Esophagus squamous epithelium (tissue), 5 donors: ENCODE measurements around the gene NSUN4. TPM values are rescaled to one million over a fixed set of nuclear protein-coding genes. Genes with fewer than 3 reads are reported as not detected.
A peak's percentile ranks its signal among the peaks of the same experiment; 100 is the strongest.

Experiments used
- DNase-seq: peaks from one replicate; lab custom pipeline; 2025; lab: John Stamatoyannopoulos, UW
- H3K27ac ChIP-seq, 4 donors: fragments of 200-600 bp; sonication (generic); one replicate each; pipeline ENCODE4 v1.5.1; 2016 to 2019; ENCODE audit warnings: mild to moderate bottlenecking in 1 of 4
- H3K27me3 ChIP-seq, 4 donors: fragments of 200-600 bp; sonication (generic); 1 replicate in 3 of 4; 2 replicates in 1 of 4; pipeline versions ENCODE4 v1.5.1 to v1.6.0; 2017 to 2021; ENCODE audit warnings: antibody characterized with exemption in 1 of 4
- H3K36me3 ChIP-seq, 3 donors: fragments of 200-600 bp; sonication (generic); one replicate each; pipeline ENCODE4 v1.5.1; 2016 to 2019
- H3K4me1 ChIP-seq, 3 donors: fragments of 200-600 bp; sonication (generic); one replicate each; pipeline ENCODE4 v1.5.1; 2017 to 2019
- H3K4me3 ChIP-seq, 4 donors: fragments of 200-600 bp; sonication (generic); 1 replicate in 3 of 4; 2 replicates in 1 of 4; pipeline ENCODE4 v1.5.1; 2016 to 2019; ENCODE audit warnings: mild to moderate bottlenecking in 2 of 4, moderate library complexity in 1 of 4
- H3K9me3 ChIP-seq, 3 donors: fragments of 200-600 bp; sonication (generic); one replicate each; pipeline ENCODE4 v1.5.1; 2016 to 2019
- POLR2A ChIP-seq, 4 donors: fragments of 450-650 bp; IDR thresholded peaks; one replicate each; pipeline ENCODE4 v1.6.1; 2017; ENCODE audit warnings: antibody characterized with exemption in 4 of 4, mild to moderate bottlenecking in 4 of 4, moderate library complexity in 3 of 4
- WGBS, 2 donors: methylation state at CpG; one replicate each; pipeline ENCODE4 v1.1.5; 2018; 5-methylcytosine and 5-hydroxymethylcytosine counted together
- intact Hi-C: fragments of 100-400 bp; cut with DNase I; formaldehyde crosslinking; loops from one replicate; pipeline ENCODE4 v1.15.0; 2022
- total RNA-seq, 4 donors: library from RNA; depleted of rRNA; stranded (reverse); fragments of >200 nt; gene quantifications; one replicate each; pipeline ENCODE4 v1.1.0, GENCODE V29; 2016
- TF ChIP-seq, protein P1 (sequence below), 6 experiments: fragments of 450-650 bp in 4 of 6; fragments of 200-600 bp in 2 of 6; sonication (generic) in 2 of 6; IDR thresholded peaks; one replicate each; pipeline ENCODE4 v1.5.1; 2016 to 2019; ENCODE audit warnings: antibody characterized with exemption in 6 of 6, mild to moderate bottlenecking in 4 of 6, moderate library complexity in 4 of 6
- donor health status: DM: yes; HTN: yes; CAD: no.

NSUN4 gene
- total RNA-seq, 4 donors from 2014 or later: 10.1 to 22.1 (median 16.2) TPM

DNA sequence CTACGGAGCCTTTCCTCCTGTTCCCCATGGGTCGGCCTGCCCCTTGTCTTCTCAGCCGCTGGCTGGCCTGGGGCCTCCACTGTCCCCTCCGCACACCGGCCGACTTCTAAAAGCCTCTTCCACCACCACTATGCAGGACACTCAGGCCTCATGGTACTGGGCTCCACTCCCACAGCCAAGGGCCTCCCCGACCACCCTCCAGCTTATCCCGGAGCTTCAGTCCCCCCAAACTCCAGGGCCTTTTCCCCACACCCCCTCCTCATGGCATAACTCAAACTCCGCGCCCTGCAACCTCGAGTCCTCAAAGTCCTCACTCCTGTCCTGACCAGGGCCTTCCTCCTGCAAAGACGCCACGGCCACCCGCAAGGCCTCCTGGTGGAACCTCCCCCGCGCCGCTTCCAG, 39.2 kb upstream of the NSUN4 start:
- H3K27ac ChIP-seq: peak overlapping the region; percentile 97 to 99 (median 98)
- DNase-seq: no peak
- no peaks in the 10 kb centered on the region for H3K9me3 ChIP-seq
- H3K36me3 ChIP-seq: peaks cover 8 to 20% (median 12%) of the 10 kb centered on the region in 3 donors
- H3K27me3 ChIP-seq: no peaks in the 10 kb centered on the region
- intact Hi-C loops: loop anchor here (5.0 kb wide), 1 partner anchor 41 kb away; the partner anchor contains the start of gene NSUN4
- H3K4me1 ChIP-seq: peaks cover 18 to 56% (median 33%) of the 10 kb centered on the region in 3 donors
- peak overlapping the region; percentile 78 to 97 (median 84) for H3K4me3 ChIP-seq
- no peak for TF ChIP-seq POLR2A (IDR thresholded peaks at IDR 0.05)
- TF ChIP-seq, protein P1, sequence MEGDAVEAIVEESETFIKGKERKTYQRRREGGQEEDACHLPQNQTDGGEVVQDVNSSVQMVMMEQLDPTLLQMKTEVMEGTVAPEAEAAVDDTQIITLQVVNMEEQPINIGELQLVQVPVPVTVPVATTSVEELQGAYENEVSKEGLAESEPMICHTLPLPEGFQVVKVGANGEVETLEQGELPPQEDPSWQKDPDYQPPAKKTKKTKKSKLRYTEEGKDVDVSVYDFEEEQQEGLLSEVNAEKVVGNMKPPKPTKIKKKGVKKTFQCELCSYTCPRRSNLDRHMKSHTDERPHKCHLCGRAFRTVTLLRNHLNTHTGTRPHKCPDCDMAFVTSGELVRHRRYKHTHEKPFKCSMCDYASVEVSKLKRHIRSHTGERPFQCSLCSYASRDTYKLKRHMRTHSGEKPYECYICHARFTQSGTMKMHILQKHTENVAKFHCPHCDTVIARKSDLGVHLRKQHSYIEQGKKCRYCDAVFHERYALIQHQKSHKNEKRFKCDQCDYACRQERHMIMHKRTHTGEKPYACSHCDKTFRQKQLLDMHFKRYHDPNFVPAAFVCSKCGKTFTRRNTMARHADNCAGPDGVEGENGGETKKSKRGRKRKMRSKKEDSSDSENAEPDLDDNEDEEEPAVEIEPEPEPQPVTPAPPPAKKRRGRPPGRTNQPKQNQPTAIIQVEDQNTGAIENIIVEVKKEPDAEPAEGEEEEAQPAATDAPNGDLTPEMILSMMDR (IDR thresholded peaks at IDR 0.05): no peak
- WGBS, 2 donors: 2 to 12% methylated on average over 7 to 11 of the region's 17 CpGs

DNA sequence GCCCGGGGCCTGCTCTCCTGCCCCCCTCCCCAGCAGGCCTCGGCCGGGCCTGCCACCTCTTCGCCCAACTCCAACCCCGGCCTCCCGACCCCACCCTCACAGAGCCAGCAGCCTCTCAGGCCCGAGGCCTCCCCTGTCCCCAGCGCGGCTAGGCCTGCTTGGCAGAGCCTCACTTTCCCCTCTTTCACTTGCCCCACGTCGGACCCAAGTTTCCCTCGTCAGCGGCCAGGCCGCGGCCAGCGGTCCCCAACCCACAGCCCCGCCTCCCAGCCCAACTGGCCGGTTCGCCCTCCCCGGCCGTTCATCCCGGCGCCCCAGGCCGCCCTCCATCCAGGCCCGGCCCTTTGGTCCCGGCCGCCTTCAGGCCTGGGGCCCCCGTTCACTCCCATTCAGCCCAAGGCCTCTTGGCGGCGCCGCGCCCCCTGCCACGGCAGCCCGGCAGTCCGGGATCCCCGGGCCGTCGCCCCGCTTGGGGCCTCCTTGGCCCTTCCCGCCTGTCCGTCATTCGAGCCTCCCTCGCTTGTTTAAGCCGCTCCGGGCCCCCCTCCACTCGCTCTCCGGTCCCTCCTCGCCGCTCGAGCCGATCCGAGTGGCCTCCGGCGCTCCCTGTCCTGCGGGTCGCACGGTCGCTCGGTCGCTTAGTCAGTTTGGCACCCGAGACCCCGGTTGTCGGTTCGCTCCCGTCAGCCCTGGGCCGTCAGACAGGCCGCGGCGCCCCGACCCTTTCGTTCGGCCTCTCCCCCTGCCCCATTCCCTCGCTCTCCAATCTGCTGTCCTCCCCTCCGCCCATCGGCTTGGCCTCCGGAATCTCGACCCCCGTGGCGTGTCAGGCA, 38.6 kb upstream of the NSUN4 start:
- peak overlapping the region; percentile 97 to 99 (median 98) for H3K27ac ChIP-seq
- H3K9me3 ChIP-seq: no peaks in the 10 kb centered on the region
- peaks cover 21 to 62% (median 39%) of the 10 kb centered on the region in 3 donors for H3K4me1 ChIP-seq
- TF ChIP-seq, protein P1 (IDR thresholded peaks at IDR 0.05): peak in 5 of 6 experiments; percentile 10 to 22 (median 17)
- peak in 1 of 4 donors; percentile 22 for TF ChIP-seq POLR2A (IDR thresholded peaks at IDR 0.05)
- intact Hi-C loops: loop anchor here (5.0 kb wide), 1 partner anchor 40 kb away; the partner anchor contains the start of gene NSUN4
- WGBS, 2 donors: 0% methylated on average over 27 to 31 of the region's 79 CpGs
- peaks cover 6 to 20% (median 8%) of the 10 kb centered on the region in 3 donors for H3K36me3 ChIP-seq
- H3K27me3 ChIP-seq: no peaks in the 10 kb centered on the region
- H3K4me3 ChIP-seq: peak overlapping the region; percentile 78 to 97 (median 84)
- DNase-seq: no peak

DNA sequence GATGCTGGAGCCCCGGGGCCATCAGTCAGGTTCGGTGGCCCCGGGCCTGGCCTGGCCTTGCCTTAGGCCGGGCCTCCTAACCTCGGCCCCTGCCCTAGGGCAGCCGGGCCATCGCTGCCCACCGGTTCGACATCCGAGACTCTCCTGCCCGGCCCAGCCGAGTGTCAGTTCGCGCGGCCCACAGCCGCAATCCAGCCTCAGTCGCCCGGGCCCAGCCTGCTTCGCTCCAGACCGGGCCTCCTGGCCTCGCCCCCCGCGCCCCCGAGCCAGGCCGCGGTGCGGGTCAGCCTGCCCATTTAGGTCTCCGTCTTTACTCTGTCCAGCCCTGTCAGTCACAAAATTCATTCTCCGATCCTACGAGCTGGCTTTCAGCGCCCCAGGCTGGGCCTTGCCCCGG, 38.0 kb upstream of the NSUN4 start:
- 0% methylated on average over 5 of the region's 32 CpGs; no CpG with 5 or more reads in 1 of the 2 donors for whole genome bisulfite sequencing, 2 donors
- Histone ChIP-seq H3K4me1 (peaks cover 26 to 68% (median 43%) of the 10 kb centered on the region in 3 donors), H3K27me3 (no peaks in the 10 kb centered on the region), H3K9me3 (no peaks in the 10 kb centered on the region), H3K4me3 (peak overlapping the region; percentile 78 to 97 (median 84)), H3K27ac (peak overlapping the region; percentile 97 to 99 (median 98)), H3K36me3 (peaks cover 0 to 20% (median 2%) of the 10 kb centered on the region in 3 donors)
- TF ChIP-seq POLR2A (IDR thresholded peaks at IDR 0.05): no peak
- TF ChIP-seq, protein P1 (IDR thresholded peaks at IDR 0.05): no peak
- intact Hi-C loops: loop anchor here (5.0 kb wide), 1 partner anchor 40 kb away; the partner anchor contains the start of gene NSUN4
- no peak for DNase-seq

DNA sequence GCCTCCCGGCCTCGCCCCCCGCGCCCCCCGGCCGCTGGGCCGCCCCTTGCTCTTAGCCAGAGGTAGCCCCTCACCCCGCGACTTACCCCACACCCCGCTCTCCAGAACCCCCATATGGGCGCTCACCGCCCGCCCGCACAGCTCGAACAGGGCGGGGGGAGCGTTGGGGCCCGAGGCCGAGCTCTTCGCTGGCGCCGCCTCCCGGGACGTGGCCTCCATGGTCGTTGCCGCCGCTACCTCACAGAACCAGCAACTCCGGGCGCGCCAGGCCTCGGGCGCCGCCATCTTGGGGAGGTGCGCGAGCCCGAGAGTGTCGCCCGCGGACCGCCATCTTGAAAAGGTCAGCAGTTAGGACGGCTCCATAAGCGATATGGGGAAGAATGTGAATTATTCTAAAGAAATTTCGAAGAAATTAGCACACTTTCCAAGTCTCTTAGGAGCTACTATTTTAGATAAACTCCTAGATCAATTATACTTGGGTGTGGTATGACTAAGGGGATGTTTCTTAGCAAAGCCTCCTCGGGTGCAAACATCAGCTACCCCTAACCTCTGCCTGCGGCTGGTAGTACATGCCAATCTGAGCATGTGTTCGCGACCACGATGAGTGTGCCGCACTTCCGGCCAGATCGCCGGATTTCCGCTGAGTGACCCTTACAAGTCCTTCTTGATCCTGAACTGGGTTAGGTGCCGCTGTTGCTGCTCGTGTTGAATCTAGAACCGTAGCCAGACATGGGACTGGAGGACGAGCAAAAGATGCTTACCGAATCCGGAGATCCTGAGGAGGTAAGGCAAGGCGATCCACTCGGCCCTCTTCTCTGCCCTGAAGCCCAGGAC, 37.4 kb upstream of the NSUN4 start, which contains the start of the genes LRRC41 and UQCRH:
Gene LRRC41, minus strand, starts transcription at position 579 of the 834 bp plus-strand sequence. Its CDS starts 294 bp downstream, at position 285.
Gene UQCRH, plus strand, starts transcription at position 661 of the 834 bp plus-strand sequence. Its CDS starts 69 bp downstream, at position 730.
- H3K27me3 ChIP-seq: no peaks in the 10 kb centered on the region
- peak; percentile 70 for DNase-seq
- 1% methylated on average over 18 to 26 of the region's 61 CpGs for WGBS, 2 donors
- peaks cover 0 to 15% (median 0%) of the 10 kb centered on the region in 3 donors for H3K36me3 ChIP-seq
- intact Hi-C loops: loop anchor here (5.0 kb wide), 1 partner anchor 39 kb away; the partner anchor contains the start of gene NSUN4
- H3K27ac ChIP-seq: peak within 1 kb of the TSS; percentile 97 to 99 (median 98)
- H3K4me1 ChIP-seq: peaks cover 26 to 74% (median 43%) of the 10 kb centered on the region in 3 donors
- no peaks in the 10 kb centered on the region for H3K9me3 ChIP-seq
- peak within 1 kb of the TSS; percentile 78 to 97 (median 84) for H3K4me3 ChIP-seq
- peak in 3 of 4 donors; percentile 29 to 87 (median 85) for TF ChIP-seq POLR2A (IDR thresholded peaks at IDR 0.05)
- TF ChIP-seq, protein P1 (IDR thresholded peaks at IDR 0.05): no peak
